H1 (cell line): ENCODE measurements around the gene MCM5. TPM values are rescaled to one million over a fixed set of nuclear protein-coding genes. Genes with fewer than 3 reads are reported as not detected.

Experiments used
- CTCF ChIA-PET: fragments of 300-600 bp; sonication (Branson Sonifier 250); formaldehyde crosslinking; loops from one replicate; lab custom pipeline; 2021; ENCODE audit not compliant: partially characterized antibody; lab: Charles Lee
- POLR2A ChIA-PET: fragments of 300-600 bp; sonication (Branson Sonifier 250); formaldehyde crosslinking; loops from one replicate; lab custom pipeline; 2021; ENCODE audit warnings: inconsistent platforms; ENCODE audit not compliant: partially characterized antibody; lab: Charles Lee
- DNase-seq, 2 experiments: peaks; one replicate each; pipeline versions ENCODE4 v3.0.0 to v3.0.0-alpha.2; 2010 to 2022; ENCODE audit warnings: low spot score in 2 of 2, low read depth in 1 of 2, mixed read lengths in 1 of 2
- FAIRE-seq: peaks from 2 replicates; lab custom pipeline; 2011; peaks lifted over from hg19 to GRCh38; lab: Jason Lieb, UNC
- H2AFZ ChIP-seq: 2 replicates; pipeline ENCODE4 v1.8.1; 2012; ENCODE audit warnings: low read length, inconsistent platforms
- H2AK5ac ChIP-seq: 2 replicates; pipeline ENCODE4 v1.6.1; 2013; ENCODE audit warnings: low read depth, low read length
- H2BK120ac ChIP-seq: replicated peaks from 2 replicates; pipeline ENCODE3; 2013; ENCODE audit warnings: low read depth, low read length, inconsistent platforms
- H2BK12ac ChIP-seq: 2 replicates; pipeline ENCODE4 v1.6.1; 2013; ENCODE audit warnings: low read depth, low read length
- H2BK15ac ChIP-seq: 2 replicates; pipeline ENCODE4 v1.6.1; 2013; ENCODE audit warnings: low read length
- H2BK20ac ChIP-seq: 2 replicates; pipeline ENCODE4 v1.6.1; 2013; ENCODE audit warnings: low read length
- H2BK5ac ChIP-seq: 2 replicates; pipeline ENCODE4 v1.6.1; 2013; ENCODE audit warnings: low read depth, low read length
- H3K14ac ChIP-seq: 2 replicates; pipeline ENCODE4 v1.6.1; 2013; ENCODE audit warnings: inconsistent platforms; ENCODE audit not compliant: insufficient read length
- H3K18ac ChIP-seq: 2 replicates; pipeline ENCODE4 v1.6.1; 2013; ENCODE audit warnings: low read length; ENCODE audit errors: extremely low read depth
- H3K23ac ChIP-seq: 2 replicates; pipeline ENCODE4 v1.6.1; 2013; ENCODE audit warnings: inconsistent platforms; ENCODE audit not compliant: insufficient read length
- H3K23me2 ChIP-seq: 2 replicates; pipeline ENCODE4 v1.6.1; 2013; ENCODE audit warnings: low read depth, low read length
- H3K27ac ChIP-seq: 2 replicates; pipeline ENCODE4 v1.6.1; 2011; ENCODE audit warnings: low read depth, low read length, inconsistent platforms
- H3K27me3 ChIP-seq, 4 experiments: replicated peaks in 1 of 4; 1 replicate in 1 of 4; 2 replicates in 3 of 4; pipeline versions ENCODE4 v1.6.1 to v1.8.1; 2011 to 2013; ENCODE audit warnings: low read length in 3 of 4, mild to moderate bottlenecking in 3 of 4, inconsistent platforms in 2 of 4, mixed read lengths in 2 of 4, moderate library complexity in 1 of 4; ENCODE audit not compliant: control insufficient read depth in 3 of 4, insufficient read depth in 3 of 4; ENCODE audit errors: extremely low read depth in 1 of 4
- H3K36me3 ChIP-seq, 4 experiments: 2 replicates each; pipeline versions ENCODE4 v1.6.1 to v1.8.1; 2011 to 2013; ENCODE audit warnings: mild to moderate bottlenecking in 4 of 4, low read length in 3 of 4, moderate library complexity in 2 of 4, control low read depth in 1 of 4, inconsistent platforms in 1 of 4; ENCODE audit not compliant: insufficient read depth in 4 of 4, control insufficient read depth in 2 of 4
- H3K4ac ChIP-seq: replicated peaks from 2 replicates; pipeline ENCODE3; 2013; ENCODE audit warnings: low read length, low read depth, mixed read lengths, inconsistent platforms; ENCODE audit not compliant: insufficient read length
- H3K4me1 ChIP-seq, 4 experiments: replicated peaks in 1 of 4; 1 replicate in 1 of 4; 2 replicates in 3 of 4; pipeline versions ENCODE4 v1.6.1 to v1.8.1; 2011 to 2013; ENCODE audit warnings: low read length in 3 of 4, inconsistent platforms in 2 of 4, mixed read lengths in 1 of 4; ENCODE audit not compliant: insufficient read depth in 4 of 4, control insufficient read depth in 3 of 4
- H3K4me2 ChIP-seq, 2 experiments: 2 replicates each; pipeline versions ENCODE4 v1.6.1 to v1.8.1; 2011 to 2013; ENCODE audit warnings: low read depth in 2 of 2, low read length in 2 of 2, control low read depth in 1 of 2, inconsistent platforms in 1 of 2, mild to moderate bottlenecking in 1 of 2; ENCODE audit not compliant: insufficient read depth in 1 of 2
- H3K4me3 ChIP-seq, 4 experiments: fragments of 200-600, 300-600 bp in 1 of 4; sonication (generic), shearing (Covaris generic), sonication (Bioruptor Twin) in 1 of 4; 2 replicates each; pipeline versions ENCODE4 v1.5.1 to v1.8.1; 2011 to 2016; ENCODE audit warnings: low read length in 4 of 4, low read depth in 3 of 4, control low read depth in 2 of 4, inconsistent platforms in 2 of 4, mild to moderate bottlenecking in 2 of 4, mixed read lengths in 1 of 4, moderate library complexity in 1 of 4; ENCODE audit not compliant: insufficient read depth in 2 of 4; ENCODE audit errors: extremely low read depth in 1 of 4
- H3K56ac ChIP-seq: replicated peaks from 2 replicates; pipeline ENCODE3; 2013; ENCODE audit warnings: low read depth, mild to moderate bottlenecking, mixed read lengths, low read length, inconsistent platforms; ENCODE audit not compliant: insufficient read length
- H3K79me1 ChIP-seq: 2 replicates; pipeline ENCODE4 v1.6.1; 2013; ENCODE audit warnings: low read depth, low read length, control low read depth
- H3K79me2 ChIP-seq, 2 experiments: 2 replicates each; pipeline versions ENCODE4 v1.6.1 to v1.8.1; 2012 to 2013; ENCODE audit warnings: low read length in 2 of 2, mild to moderate bottlenecking in 2 of 2, inconsistent platforms in 1 of 2; ENCODE audit not compliant: insufficient read depth in 2 of 2, control insufficient read depth in 1 of 2
- H3K9ac ChIP-seq, 4 experiments: replicated peaks in 1 of 4; 1 replicate in 1 of 4; 2 replicates in 3 of 4; pipeline versions ENCODE4 v1.6.1 to v1.8.1; 2011 to 2013; ENCODE audit warnings: low read depth in 3 of 4, low read length in 3 of 4, control low read depth in 2 of 4, mild to moderate bottlenecking in 2 of 4, moderate library complexity in 2 of 4, inconsistent platforms in 1 of 4; ENCODE audit errors: extremely low read depth in 1 of 4
- H3K9me3 ChIP-seq, 2 experiments: 2 replicates each; pipeline versions ENCODE4 v1.6.1 to v1.8.1; 2012 to 2013; ENCODE audit warnings: mild to moderate bottlenecking in 2 of 2, moderate library complexity in 2 of 2, control low read depth in 1 of 2, inconsistent platforms in 1 of 2, low read depth in 1 of 2, low read length in 1 of 2, mixed read lengths in 1 of 2; ENCODE audit not compliant: insufficient read depth in 2 of 2
- H4K20me1 ChIP-seq, 2 experiments: replicated peaks in 1 of 2; 2 replicates each; pipeline versions ENCODE3 to v1.8.1; 2011 to 2013; ENCODE audit warnings: inconsistent platforms in 2 of 2, low read length in 2 of 2, mild to moderate bottlenecking in 1 of 2; ENCODE audit not compliant: insufficient read depth in 2 of 2, control insufficient read depth in 1 of 2
- H4K5ac ChIP-seq: 2 replicates; pipeline ENCODE4 v1.6.1; 2013; ENCODE audit warnings: low read length, low read depth, mixed read lengths, inconsistent platforms; ENCODE audit not compliant: insufficient read length
- H4K8ac ChIP-seq: 2 replicates; pipeline ENCODE4 v1.8.0; 2013; ENCODE audit warnings: mild to moderate bottlenecking, moderate library complexity, low read length, inconsistent platforms; ENCODE audit not compliant: insufficient read depth; ENCODE audit errors: extremely low read depth
- H4K91ac ChIP-seq: replicated peaks from 2 replicates; pipeline ENCODE3; 2013; ENCODE audit warnings: low read length, mixed read lengths, inconsistent platforms; ENCODE audit not compliant: insufficient read length
- CBX8 ChIP-seq: fragments of 300-800, 300-1000 bp; sonication (generic); IDR thresholded peaks from 2 replicates; pipeline ENCODE4 v1.7.1; 2016; ENCODE audit warnings: low read depth, low read length, borderline replicate concordance
- NRF1 ChIP-seq: IDR thresholded peaks from 2 replicates; pipeline ENCODE4 v1.6.1; 2011; ENCODE audit warnings: mild to moderate bottlenecking, low read depth, low read length, improper control_type of control experiment
- PHF8 ChIP-seq: fragments of 200-600 bp; sonication (generic); conservative IDR thresholded peaks from 2 replicates; pipeline ENCODE4 v1.7.1; 2012; ENCODE audit warnings: low read depth, mild to moderate bottlenecking, inconsistent platforms, low read length, moderate library complexity
- RAD21 ChIP-seq, 2 experiments: IDR thresholded peaks in 1 of 2; conservative IDR thresholded peaks in 1 of 2; 2 replicates each; pipeline ENCODE4 v1.6.1; 2011; ENCODE audit warnings: low read depth in 2 of 2, low read length in 2 of 2, improper control_type of control experiment in 1 of 2, inconsistent platforms in 1 of 2, mild to moderate bottlenecking in 1 of 2, moderate library complexity in 1 of 2
- WGBS, 2 experiments: shearing (Covaris generic) in 1 of 2; methylation state at CpG; one replicate each; pipeline versions ENCODE4 v1.1.6 to v1.1.7; 2013 to 2015; ENCODE audit warnings: low lambda C conversion rate in 2 of 2, mixed read lengths in 2 of 2, inconsistent platforms in 1 of 2, low coverage in 1 of 2, missing lambda C conversion rate in 1 of 2; ENCODE audit not compliant: insufficient replicate concordance in 2 of 2, insufficient coverage in 1 of 2, insufficient read length in 1 of 2; ENCODE audit errors: extremely low coverage in 1 of 2, missing lambda C conversion rate in 1 of 2; 5-methylcytosine and 5-hydroxymethylcytosine counted together
- polyA plus RNA-seq, 7 experiments: library from polyadenylated mRNA; depleted of rRNA in 3 of 7; stranded (reverse) in 5 of 7; unstranded in 2 of 7; fragments of >200 nt in 5 of 7; fragments of 200-250 nt in 2 of 7; gene quantifications; 1 replicate in 5 of 7; 2 replicates in 1 of 7; 4 replicates in 1 of 7; pipeline versions ENCODE4 v1.2.1 to v1.2.3, GENCODE V29; 2011 to 2013; ENCODE audit warnings: missing spikeins in 2 of 7, mixed read lengths in 2 of 7
- total RNA-seq: library from RNA; stranded (reverse); fragmentation: NEBNext Ultra II Directional; extraction: Animal tissue kit (Norgen Biotek cat#: 25700); gene quantifications from 2 replicates; pipeline ENCODE4 v1.2.1, GENCODE V29; 2021

MCM5 gene
- total and polyA plus RNA-seq, 2 of the 8 experiments (the other 6 are each of a cell fraction or from before 2014, with no cell fraction given), result 210 to 305 TPM

DNA sequence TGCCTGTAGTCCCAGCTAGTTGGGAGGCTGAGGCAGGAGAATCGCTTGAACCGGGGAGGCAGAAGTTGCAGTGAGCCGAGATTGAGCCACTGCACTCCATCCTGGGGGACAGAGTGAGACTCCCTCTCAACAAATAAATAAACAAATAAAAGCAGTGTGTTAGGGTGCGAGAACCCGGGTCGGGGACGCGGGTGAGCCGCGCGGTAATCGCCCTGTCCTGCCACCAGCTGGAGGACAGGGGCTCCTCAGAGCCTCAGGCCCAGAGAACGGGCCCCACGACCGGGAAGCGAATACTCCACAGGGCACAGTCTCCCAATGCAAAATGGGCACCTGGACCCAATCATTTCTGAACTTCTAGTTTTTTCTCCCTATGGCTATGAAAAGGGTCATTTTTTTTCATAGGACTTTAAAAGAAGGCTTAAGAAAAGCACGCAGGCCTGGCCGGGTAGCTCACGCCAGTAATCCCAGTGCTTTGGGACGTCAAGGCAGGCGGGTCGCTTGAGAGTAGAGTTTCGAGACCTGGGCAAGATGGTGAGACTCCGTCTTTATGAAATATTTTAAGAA is 744 bp upstream of the MCM5 start:
- 81% methylated on average over 24 of the region's 24 CpGs; no CpG with 5 or more reads in 1 of the 2 experiments for WGBS, 2 experiments
- Histone ChIP-seq H3K23me2 (peaks cover 3% of the 10 kb centered on the region; the same call in 1 of the 2 replicates), H2BK120ac (peak overlapping the region; percentile 93), H3K27ac (peak overlapping the region; percentile 93), H3K27me3 (no peaks in the 10 kb centered on the region), H3K9ac (peak overlapping the region; percentile 82 to 100 (median 97)), H3K14ac (no peak overlapping the region), H2BK20ac (0 out of 2 replicates have a peak overlapping the region, but pooled peaks have one; percentile 72), H3K56ac (peak overlapping the region; percentile 83), H3K4me1 (peaks cover 8 to 25% (median 13%) of the 10 kb centered on the region in 4 experiments), H2BK15ac (peak overlapping the region; percentile 98; the same call in 1 of the 2 replicates), H4K8ac (peak overlapping the region; percentile 99; the same call in 1 of the 2 replicates), H3K9me3 (no peaks in the 10 kb centered on the region), H3K36me3 (peaks cover 16 to 34% (median 22%) of the 10 kb centered on the region in 4 experiments), H2AK5ac (peak overlapping the region; percentile 89; the same call in 1 of the 2 replicates), H3K79me2 (peaks cover 12 to 39% of the 10 kb centered on the region in 2 experiments), H4K20me1 (peaks cover 0 to 4% of the 10 kb centered on the region in 2 experiments), H4K91ac (peak overlapping the region; percentile 99), H3K4me2 (peak overlapping the region; percentile 72 to 84), H3K4me3 (peak overlapping the region; percentile 31 to 98 (median 88)), H2AFZ (no peak overlapping the region), H2BK12ac (peak overlapping the region; percentile 98; the same call in 1 of the 2 replicates)
- CTCF ChIA-PET, result interaction anchor here (0.9 to 3.1 kb wide), 6 partner anchors 12 to 228 kb away, joined by 3 to 9 read pairs (median 3); no protein-coding TSS in a partner anchor
- DNase-seq, result no peak
- TF ChIP-seq RAD21 (IDR thresholded peaks at IDR 0.05 in 1 of 2, conservative IDR thresholded peaks at IDR 0.05 in 1 of 2; ENCODE audit: low read depth in 2 of 2, low read length in 2 of 2), result 0 out of 4 replicates have a peak, but pooled peaks of 1 of the 2 experiments have one; percentile 13
- no peak for TF ChIP-seq NRF1
- no peak for TF ChIP-seq CBX8
- TF ChIP-seq PHF8, result no peak
- TF ChIP-seq, all 59 proteins: peak for 1
- peak overlapping the region; percentile 100 for H3K18ac ChIP-seq
- peak overlapping the region; percentile 82 for H3K4ac ChIP-seq
- no peak overlapping the region for H3K23ac ChIP-seq
- POLR2A ChIA-PET, result interaction anchor here (0.6 to 57.4 kb wide), 6 partner anchors 3 to 264 kb away, joined by 3 to 1995 read pairs (median 3); partner anchors contain the start of genes HMOX1 and MCM5
- H4K5ac ChIP-seq, result peak overlapping the region; percentile 96
- H3K79me1 ChIP-seq, result peaks cover 11% of the 10 kb centered on the region; the same call in 1 of the 2 replicates
- peak overlapping the region; percentile 97 for H2BK5ac ChIP-seq
- FAIRE-seq, result no peak
